Posterior cingulate gyrus (tissue), 11 donors: ENCODE data around the gene NCOR1.
"Not testable (repeated sequence)": the region's sequence is repeated elsewhere in the genome, so short reads cannot be mapped to it uniquely, and the experiment has no call there.

Experiments used
- DNase-seq, 10 donors: peaks; one replicate each; pipeline versions ENCODE4 v3.0.0 to v3.0.0-alpha.2; 2020 to 2021; ENCODE audit warnings: mixed read lengths in 3 of 10
- intact Hi-C: fragments of 100-400 bp; cut with DNase I; formaldehyde crosslinking; loops from one replicate; pipeline ENCODE4 v1.15.1; 2023

The NCOR1 gene

GRCh38 chr17:16155536-16155935 is 59.8 kb downstream of the NCOR1 start:
- intact Hi-C loops: no loop called here
- no peak for DNase-seq

- intact Hi-C loops, DNase-seq: not testable (repeated sequence)
These were observed 63.0 kb downstream of the NCOR1 start for GRCh38 chr17:16152326-16152725.

- intact Hi-C loops: no loop called here
These were observed 65.0 kb downstream of the NCOR1 start for GRCh38 chr17:16150251-16150856.

GRCh38 chr17:16148596-16148995 is 66.7 kb downstream of the NCOR1 start:
- intact Hi-C loops: no loop called here
- no peak for DNase-seq

More at GRCh38 chr17:16150251-16150856, 65.0 kb downstream of the NCOR1 start:
- no peak for DNase-seq

GRCh38 chr17:16145319-16145890 is 69.9 kb downstream of the NCOR1 start:
- intact Hi-C loops: not testable (repeated sequence)
- DNase-seq: peak in 1 of 10 donors; percentile 64

GRCh38 chr17:16141685-16142084 is 73.6 kb downstream of the NCOR1 start:
- no peak for DNase-seq
- intact Hi-C loops: no loop called here

- intact Hi-C loops: no loop called here
- no peak for DNase-seq
These were observed 74.5 kb downstream of the NCOR1 start for GRCh38 chr17:16140854-16141253.

GRCh38 chr17:16135461-16135860 is 79.9 kb downstream of the NCOR1 start:
- intact Hi-C loops: no loop called here
- DNase-seq: no peak

GRCh38 chr17:16131593-16131992 is 83.7 kb downstream of the NCOR1 start:
- intact Hi-C loops: no loop called here

GRCh38 chr17:16129441-16130205 is 85.7 kb downstream of the NCOR1 start:
- DNase-seq: no peak
- intact Hi-C loops: no loop called here

More at GRCh38 chr17:16131593-16131992, 83.7 kb downstream of the NCOR1 start:
- no peak for DNase-seq

GRCh38 chr17:16123531-16123930 is 91.8 kb downstream of the NCOR1 start:
- intact Hi-C loops: no loop called here

GRCh38 chr17:16122697-16123434 is 92.5 kb downstream of the NCOR1 start:
- intact Hi-C loops: no loop called here
- no peak for DNase-seq

More at GRCh38 chr17:16123531-16123930, 91.8 kb downstream of the NCOR1 start:
- no peak for DNase-seq

GRCh38 chr17:16121915-16122314 is 93.4 kb downstream of the NCOR1 start:
- no peak for DNase-seq
- intact Hi-C loops: no loop called here

GRCh38 chr17:16120937-16121336 is 94.4 kb downstream of the NCOR1 start:
- intact Hi-C loops: no loop called here
- DNase-seq: peak in 2 of 10 donors; percentile 43 to 74

GRCh38 chr17:16117149-16117548 is 98.2 kb downstream of the NCOR1 start:
- intact Hi-C loops: no loop called here

GRCh38 chr17:16115077-16115698 is 100.1 kb downstream of the NCOR1 start:
- intact Hi-C loops, DNase-seq: not testable (repeated sequence)

More at GRCh38 chr17:16117149-16117548, 98.2 kb downstream of the NCOR1 start:
- no peak for DNase-seq

- DNase-seq: no peak
- intact Hi-C loops: no loop called here
These were observed 106.5 kb downstream of the NCOR1 start for GRCh38 chr17:16108871-16109270.

GRCh38 chr17:16108386-16108785 is 106.9 kb downstream of the NCOR1 start:
- no peak for DNase-seq
- intact Hi-C loops: no loop called here

GRCh38 chr17:16107165-16107770 is 108.1 kb downstream of the NCOR1 start:
- no peak for DNase-seq
- intact Hi-C loops: no loop called here
